Left lung (tissue), 10 donors: ENCODE results near the gene LRRC75A. TPM values are rescaled to one million over a fixed set of nuclear protein-coding genes. Genes with fewer than 3 reads are reported as not detected.
A peak's percentile ranks its signal among the peaks of the same experiment; 100 is the strongest.

Experiments used
- ATAC-seq: fragments of 200-7000 bp; cut with Tn5 transposase; one replicate; pipeline ENCODE4 v1.9.1; 2020; ENCODE audit warnings: moderate library complexity
- DNase-seq, 4 donors: peaks; one replicate each; pipeline ENCODE4 v3.0.0-alpha.2; 2013 to 2020
- H3K27ac ChIP-seq, 2 donors: fragments of 200-600 bp; sonication (generic) in 1 of 2; one replicate each; pipeline versions ENCODE4 v1.5.0 to v1.8.0; 2020 to 2021
- H3K27me3 ChIP-seq, 2 donors: fragments of 200-600 bp; sonication (generic) in 1 of 2; one replicate each; pipeline versions ENCODE4 v1.5.0 to v1.8.0; 2020 to 2021
- H3K36me3 ChIP-seq, 2 donors: fragments of 200-600 bp; sonication (generic) in 1 of 2; one replicate each; pipeline versions ENCODE4 v1.5.0 to v1.8.0; 2020 to 2021
- H3K4me1 ChIP-seq, 2 donors: fragments of 200-600 bp; one replicate each; pipeline ENCODE4 v1.8.0; 2021
- H3K4me3 ChIP-seq, 2 donors: fragments of 200-600 bp; sonication (generic) in 1 of 2; one replicate each; pipeline versions ENCODE4 v1.5.0 to v1.8.0; 2020 to 2021; ENCODE audit warnings: mild to moderate bottlenecking in 1 of 2
- H3K9me3 ChIP-seq, 2 donors: fragments of 200-600 bp; sonication (generic) in 1 of 2; one replicate each; pipeline versions ENCODE4 v1.5.0 to v1.8.0; 2020 to 2021
- CTCF ChIP-seq, 2 donors: fragments of 200-600 bp; sonication (generic) in 1 of 2; IDR thresholded peaks; one replicate each; pipeline versions ENCODE4 v1.5.0 to v1.8.0; 2021; ENCODE audit warnings: antibody characterized with exemption in 2 of 2
- intact Hi-C, 2 donors: fragments of 100-400 bp; cut with DNase I; formaldehyde crosslinking; loops; one replicate each; pipeline versions ENCODE4 v1.11.2 to v1.14.2; 2022
- polyA plus RNA-seq, 6 donors: library from polyadenylated mRNA; unstranded; fragments of 120-200 nt; gene quantifications; one replicate each; pipeline ENCODE4 v1.2.1, GENCODE V29; 2013; ENCODE audit not compliant: insufficient read length in 6 of 6
- total RNA-seq, 2 donors: library from RNA; stranded (reverse); fragmentation: NEBNext Ultra II Directional; extraction: Animal tissue kit (Norgen Biotek cat#: 25700); gene quantifications; one replicate each; pipeline ENCODE4 v1.2.1, GENCODE V29; 2021
- donor health status: DM: no; HTN: yes; CAD: no.
- donor health status: DM: no; HTN: no; CAD: no.

Gene LRRC75A
- total and polyA plus RNA-seq, 8 donors, result 2.9 to 7.1 (median 5.7) TPM

- H3K4me3 ChIP-seq, result no peak overlapping the region
- no peak for TF ChIP-seq CTCF (IDR thresholded peaks at IDR 0.05)
- ATAC-seq (no peak), DNase-seq (no peak)
- no peaks in the 10 kb centered on the region for H3K9me3 ChIP-seq
- no peaks in the 10 kb centered on the region for H3K36me3 ChIP-seq
- no peak overlapping the region for H3K27ac ChIP-seq
- intact Hi-C loops, result no loop called here
- H3K4me1 ChIP-seq, result peaks cover 12 to 20% of the 10 kb centered on the region in 2 donors
- peaks cover 0 to 34% of the 10 kb centered on the region in 2 donors for H3K27me3 ChIP-seq
These were observed 2.6 kb downstream of the LRRC75A start for GRCh38 chr17:16489431-16489830.

GRCh38 chr17:16488968-16489337, 3.0 kb downstream of the LRRC75A start:
- ATAC-seq (no peak), DNase-seq (no peak)
- Histone ChIP-seq H3K9me3 (no peaks in the 10 kb centered on the region), H3K36me3 (no peaks in the 10 kb centered on the region), H3K4me1 (peaks cover 12 to 20% of the 10 kb centered on the region in 2 donors), H3K4me3 (no peak overlapping the region), H3K27me3 (peaks cover 0 to 34% of the 10 kb centered on the region in 2 donors), H3K27ac (no peak overlapping the region)
- TF ChIP-seq CTCF (IDR thresholded peaks at IDR 0.05), result no peak
- intact Hi-C loops, result no loop called here

- no peak for TF ChIP-seq CTCF (IDR thresholded peaks at IDR 0.05)
- Histone ChIP-seq H3K27ac (no peak overlapping the region), H3K4me1 (peaks cover 12 to 20% of the 10 kb centered on the region in 2 donors), H3K9me3 (no peaks in the 10 kb centered on the region), H3K27me3 (peaks cover 0 to 31% of the 10 kb centered on the region in 2 donors), H3K4me3 (no peak overlapping the region), H3K36me3 (no peaks in the 10 kb centered on the region)
- intact Hi-C loops, result no loop called here
- ATAC-seq (no peak), DNase-seq (no peak)
These were observed 3.6 kb downstream of the LRRC75A start for GRCh38 chr17:16488186-16488967.

GRCh38 chr17:16486373-16487250, 5.4 kb downstream of the LRRC75A start:
- DNase-seq, result peak; percentile 33 to 91 (median 76)
- peaks cover 0 to 18% of the 10 kb centered on the region in 2 donors for H3K27me3 ChIP-seq
- H3K36me3 ChIP-seq, result no peaks in the 10 kb centered on the region
- H3K4me3 ChIP-seq, result no peak overlapping the region
- peaks cover 12 to 18% of the 10 kb centered on the region in 2 donors for H3K4me1 ChIP-seq
- ATAC-seq, result peak; percentile 89
- no peak for TF ChIP-seq CTCF (IDR thresholded peaks at IDR 0.05)
- H3K9me3 ChIP-seq, result no peaks in the 10 kb centered on the region
- intact Hi-C loops, result no loop called here
- peak overlapping the region in 1 of 2 donors; percentile 57 for H3K27ac ChIP-seq
